ENCODE measurements around the gene APOA5.
"Not testable (repeated sequence)": the region's sequence is repeated elsewhere in the genome, so short reads cannot be mapped to it uniquely, and the experiment has no call there.

The APOA5 gene, protein sequence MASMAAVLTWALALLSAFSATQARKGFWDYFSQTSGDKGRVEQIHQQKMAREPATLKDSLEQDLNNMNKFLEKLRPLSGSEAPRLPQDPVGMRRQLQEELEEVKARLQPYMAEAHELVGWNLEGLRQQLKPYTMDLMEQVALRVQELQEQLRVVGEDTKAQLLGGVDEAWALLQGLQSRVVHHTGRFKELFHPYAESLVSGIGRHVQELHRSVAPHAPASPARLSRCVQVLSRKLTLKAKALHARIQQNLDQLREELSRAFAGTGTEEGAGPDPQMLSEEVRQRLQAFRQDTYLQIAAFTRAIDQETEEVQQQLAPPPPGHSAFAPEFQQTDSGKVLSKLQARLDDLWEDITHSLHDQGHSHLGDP

DNA sequence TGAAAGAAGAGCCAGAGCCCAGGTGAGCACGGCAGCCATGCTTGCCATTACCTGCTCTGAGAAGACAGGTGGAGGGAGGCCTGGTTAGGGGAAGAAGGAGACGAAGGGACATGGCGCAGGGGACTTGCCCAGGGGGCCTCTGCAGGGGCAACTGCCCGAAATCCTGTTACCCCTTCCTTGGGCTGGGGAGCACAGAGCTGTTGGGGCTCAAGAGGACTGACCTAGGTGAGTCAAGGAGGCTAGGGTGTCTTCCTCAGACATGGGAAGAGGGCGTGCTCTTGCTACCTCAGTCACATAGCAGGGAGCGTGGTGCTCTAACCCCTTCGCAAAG lies at the start of gene APOA5:
APOA5 (minus strand) TSS at position 67 of the 331 bp plus-strand sequence; CDS start at position 48, 19 bp downstream.
- DNase-seq, result no peak

DNA sequence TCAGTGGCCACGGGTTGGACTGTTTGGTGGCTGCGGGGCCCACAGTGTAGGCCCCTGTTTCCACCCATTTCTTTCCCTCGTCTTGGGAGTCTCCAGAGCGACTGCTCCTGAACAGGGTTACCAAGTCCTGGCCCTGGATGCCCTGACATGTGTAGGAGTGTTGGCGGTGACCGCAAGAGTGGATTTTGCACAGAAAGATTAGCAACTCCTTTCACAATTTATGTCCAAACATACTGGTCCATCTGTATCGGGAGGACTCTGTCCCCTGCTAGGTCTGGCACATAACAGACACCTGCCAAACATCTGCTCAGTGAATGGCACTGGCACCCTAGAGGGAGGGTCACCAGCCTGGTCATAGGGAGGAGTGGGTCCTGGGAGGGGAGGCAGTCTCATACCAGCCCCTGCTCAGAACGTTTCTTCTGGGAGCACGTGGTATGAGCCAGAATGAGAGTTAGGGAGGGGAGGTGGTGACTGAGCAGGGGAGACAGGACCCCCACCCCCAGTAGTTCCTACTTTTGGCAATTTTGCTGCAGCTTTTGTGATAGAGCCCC lies 49.1 kb upstream of the APOA5 start:
- DNase-seq, result no peak

DNA sequence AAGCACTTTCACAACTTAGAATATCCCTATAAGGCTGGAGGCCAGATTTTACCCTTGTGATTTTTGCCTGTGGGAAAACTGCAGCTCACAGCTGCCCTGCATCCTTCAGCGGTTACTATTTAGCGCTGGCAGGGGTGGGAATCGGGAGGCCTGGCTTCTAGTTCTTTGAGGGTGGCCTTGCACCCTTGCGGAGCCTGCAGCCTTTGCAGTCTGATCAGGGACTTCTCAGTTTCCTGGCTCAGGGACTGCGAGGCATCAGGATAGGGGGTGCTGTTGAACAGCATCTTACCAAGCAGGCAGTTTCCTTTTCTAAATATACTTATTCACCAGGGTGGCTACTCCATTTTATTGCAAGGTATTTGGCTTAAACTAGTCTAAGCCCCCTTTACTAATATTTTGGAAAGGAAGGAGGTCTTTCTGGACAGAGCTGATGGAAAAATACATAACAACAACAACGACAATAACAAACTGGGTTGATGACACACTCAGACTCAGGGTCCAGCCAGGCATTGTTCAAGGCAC lies 48.6 kb upstream of the APOA5 start:
- no peak for DNase-seq

DNA sequence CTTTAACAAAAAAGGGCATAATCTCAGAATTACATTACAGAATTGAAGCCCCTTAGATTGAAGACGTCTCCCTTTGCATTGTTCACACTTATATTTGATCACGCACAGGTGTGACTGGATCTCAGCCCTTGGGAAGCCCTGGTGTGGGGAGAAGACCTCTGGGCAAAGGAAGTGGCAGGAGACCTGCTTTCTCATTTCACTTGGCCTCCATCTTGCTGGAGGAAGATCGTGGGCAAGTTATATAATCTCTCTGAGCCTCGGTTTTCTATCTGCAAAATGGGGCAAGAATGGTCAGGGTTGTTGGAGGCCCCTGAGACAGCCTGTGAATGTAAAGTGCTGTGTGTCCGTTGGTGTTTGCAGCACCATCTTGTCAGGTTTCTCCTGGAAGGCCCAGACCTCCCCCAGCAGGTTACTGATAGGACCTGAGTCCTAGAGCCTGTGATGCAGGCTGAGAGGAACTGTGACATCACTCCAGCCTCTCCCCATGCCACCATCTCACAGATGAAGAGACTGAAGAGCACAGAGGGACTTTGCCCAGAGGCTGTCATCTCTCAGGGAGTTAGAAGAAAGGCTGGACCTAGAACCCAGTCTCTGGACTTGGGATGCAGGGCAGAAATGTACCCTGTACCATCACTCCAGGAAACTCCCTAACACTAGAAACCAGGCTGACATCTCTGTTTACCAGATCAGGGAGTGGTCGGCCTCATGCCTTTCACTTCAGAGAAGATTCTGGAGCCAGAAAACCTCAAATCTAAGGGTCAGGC lies 46.8 kb upstream of the APOA5 start:
- DNase-seq, result no peak

DNA sequence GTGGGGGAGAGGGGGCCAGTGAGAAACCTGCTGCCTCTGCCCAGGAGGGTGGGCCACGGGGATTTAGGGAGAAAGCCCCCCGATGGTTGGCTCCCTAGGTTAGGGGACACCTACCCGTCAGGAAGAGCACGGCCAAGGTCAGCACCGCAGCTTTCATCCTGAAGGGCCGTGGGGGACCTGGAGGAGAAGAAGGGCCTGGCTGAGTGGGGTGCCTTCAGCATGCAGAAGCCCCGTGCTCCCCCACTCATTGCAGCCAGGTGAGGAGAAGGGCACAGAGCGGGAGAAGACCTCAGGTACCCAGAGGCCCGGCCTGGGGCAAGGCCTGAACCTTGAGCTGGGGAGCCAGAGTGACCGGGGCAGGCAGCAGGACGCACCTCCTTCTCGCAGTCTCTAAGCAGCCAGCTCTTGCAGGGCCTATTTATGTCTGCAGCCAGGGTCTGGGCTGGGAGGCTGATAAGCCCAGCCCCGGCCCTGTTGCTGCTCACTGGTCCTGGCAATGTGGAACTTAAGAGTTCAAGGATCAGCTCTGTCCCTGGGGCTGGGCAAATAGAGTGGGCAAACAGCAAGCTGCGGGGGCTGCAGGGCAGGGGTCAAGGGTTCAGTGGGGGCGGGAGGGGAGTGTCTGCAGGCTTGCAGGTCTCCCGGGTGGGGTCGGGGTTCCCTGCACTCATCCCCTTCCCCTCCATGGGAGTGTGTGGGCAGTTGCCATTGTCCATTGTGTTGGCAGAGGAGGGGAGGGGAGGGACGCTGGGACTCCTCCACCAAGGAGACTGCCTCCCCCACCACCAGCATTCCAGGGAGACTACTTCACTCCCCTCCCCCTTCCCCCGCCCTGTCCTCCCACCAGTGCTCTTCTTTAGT lies 45.8 kb upstream of the APOA5 start, which contains the start of gene APOA1:
APOA1 (minus strand) TSS at position 392 of the 861 bp plus-strand sequence; CDS start at position 157, 235 bp downstream.
- no peak for DNase-seq

DNA sequence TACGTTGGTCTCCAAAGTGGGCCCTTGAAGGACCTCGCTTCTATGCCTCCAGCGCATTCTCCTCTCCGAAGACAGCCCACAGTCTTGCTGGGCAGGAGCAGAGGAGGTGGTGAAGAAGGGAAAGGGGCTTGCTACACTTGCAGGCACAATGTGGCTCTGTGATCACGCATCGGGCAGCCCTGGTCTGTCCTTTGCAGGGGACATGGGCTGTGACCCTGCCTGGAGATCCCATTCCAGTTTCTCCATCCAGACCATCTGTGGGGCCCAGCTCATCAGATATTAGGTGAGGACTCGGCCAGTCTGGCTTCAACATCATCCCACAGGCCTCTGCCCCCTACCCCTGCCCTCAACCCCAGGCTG lies 44.9 kb upstream of the APOA5 start:
- DNase-seq, result no peak

DNA sequence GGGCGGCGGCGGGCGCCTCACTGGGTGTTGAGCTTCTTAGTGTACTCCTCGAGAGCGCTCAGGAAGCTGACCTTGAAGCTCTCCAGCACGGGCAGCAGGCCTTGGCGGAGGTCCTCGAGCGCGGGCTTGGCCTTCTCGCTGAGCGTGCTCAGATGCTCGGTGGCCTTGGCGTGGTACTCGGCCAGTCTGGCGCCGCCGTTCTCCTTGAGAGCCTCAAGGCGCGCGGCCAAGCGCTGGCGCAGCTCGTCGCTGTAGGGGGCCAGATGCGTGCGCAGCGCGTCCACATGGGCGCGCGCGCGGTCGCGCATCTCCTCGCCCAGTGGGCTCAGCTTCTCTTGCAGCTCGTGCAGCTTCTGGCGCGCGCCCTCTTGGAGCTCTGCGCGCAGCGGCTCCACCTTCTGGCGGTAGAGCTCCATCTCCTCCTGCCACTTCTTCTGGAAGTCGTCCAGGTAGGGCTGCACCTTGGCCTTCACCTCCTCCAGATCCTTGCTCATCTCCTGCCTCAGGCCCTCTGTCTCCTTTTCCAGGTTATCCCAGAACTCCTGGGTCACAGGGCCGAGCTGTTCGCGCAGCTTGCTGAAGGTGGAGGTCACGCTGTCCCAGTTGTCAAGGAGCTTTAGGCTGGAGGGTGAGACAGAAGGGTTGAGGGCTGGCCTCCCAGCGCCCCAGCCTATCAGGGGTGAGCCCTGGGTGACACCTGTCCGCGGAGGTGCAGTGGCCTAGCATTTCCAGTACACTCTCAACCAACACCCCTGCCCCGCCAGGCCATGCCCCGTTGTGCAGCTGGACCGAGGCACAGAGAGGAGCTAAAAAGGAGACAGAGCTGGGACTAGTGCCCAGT lies 44.3 kb upstream of the APOA5 start:
- peak; percentile 95 for DNase-seq

DNA sequence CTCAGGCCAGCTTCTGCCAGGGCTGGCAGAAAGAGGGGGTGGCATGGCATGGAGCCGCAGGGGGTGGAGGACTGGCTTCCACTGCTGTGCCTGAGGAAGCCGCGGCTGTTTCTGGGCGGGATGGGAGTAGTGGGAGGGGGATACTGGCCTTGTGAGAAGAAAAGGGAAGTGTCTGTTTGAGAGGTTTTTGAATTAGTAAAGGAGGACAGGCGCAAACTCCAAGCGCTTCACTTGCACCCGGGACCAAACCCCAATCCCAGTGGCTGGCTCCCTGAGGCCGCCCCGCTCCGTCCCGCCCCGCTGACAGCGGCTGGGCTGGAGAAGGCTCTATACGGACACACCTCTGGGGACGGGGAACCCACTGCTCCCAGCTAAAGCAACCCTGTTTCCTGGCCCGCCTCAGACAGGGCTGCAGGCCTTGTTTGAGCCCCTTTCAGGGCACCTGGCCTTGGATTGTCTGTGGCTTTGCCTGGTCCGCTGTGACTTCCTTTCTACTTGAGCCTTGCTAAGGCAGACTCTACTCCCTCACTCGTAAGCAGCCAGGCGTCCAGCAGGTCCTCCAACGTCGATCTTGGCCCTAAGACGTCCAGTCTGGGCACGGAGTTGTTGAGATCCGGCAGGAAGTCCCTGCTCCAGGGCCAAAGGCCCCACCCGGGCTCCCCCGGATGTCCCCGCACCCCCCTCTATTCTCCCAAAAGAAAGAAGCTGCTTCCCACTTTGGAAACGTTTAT lies 43.5 kb upstream of the APOA5 start:
- DNase-seq, result no peak

DNA sequence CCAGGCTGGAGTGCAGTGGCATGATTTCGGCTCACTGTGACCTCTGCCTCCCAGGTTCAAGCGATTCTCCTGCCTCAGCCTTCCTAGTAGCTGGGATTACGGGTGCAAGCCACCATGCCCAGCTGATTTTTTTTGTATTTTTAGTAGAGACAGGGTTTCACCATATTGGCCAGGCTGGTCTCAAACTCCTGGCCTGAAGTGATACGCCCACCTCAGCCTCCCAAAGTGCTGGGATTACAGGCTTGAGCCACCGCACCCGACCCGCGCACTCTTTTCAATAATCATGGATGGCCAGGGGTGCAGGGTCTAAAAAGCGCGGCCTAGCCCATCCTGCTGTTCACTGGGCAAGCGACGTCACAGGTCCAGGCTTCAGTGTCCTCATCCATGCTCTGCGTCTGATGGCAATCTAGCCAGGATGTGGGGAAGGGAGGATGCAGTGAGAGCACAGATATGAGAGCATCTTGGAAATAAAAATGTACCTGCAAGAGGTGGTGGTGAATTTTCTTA lies 42.9 kb upstream of the APOA5 start:
- DNase-seq, result not testable (repeated sequence)

DNA sequence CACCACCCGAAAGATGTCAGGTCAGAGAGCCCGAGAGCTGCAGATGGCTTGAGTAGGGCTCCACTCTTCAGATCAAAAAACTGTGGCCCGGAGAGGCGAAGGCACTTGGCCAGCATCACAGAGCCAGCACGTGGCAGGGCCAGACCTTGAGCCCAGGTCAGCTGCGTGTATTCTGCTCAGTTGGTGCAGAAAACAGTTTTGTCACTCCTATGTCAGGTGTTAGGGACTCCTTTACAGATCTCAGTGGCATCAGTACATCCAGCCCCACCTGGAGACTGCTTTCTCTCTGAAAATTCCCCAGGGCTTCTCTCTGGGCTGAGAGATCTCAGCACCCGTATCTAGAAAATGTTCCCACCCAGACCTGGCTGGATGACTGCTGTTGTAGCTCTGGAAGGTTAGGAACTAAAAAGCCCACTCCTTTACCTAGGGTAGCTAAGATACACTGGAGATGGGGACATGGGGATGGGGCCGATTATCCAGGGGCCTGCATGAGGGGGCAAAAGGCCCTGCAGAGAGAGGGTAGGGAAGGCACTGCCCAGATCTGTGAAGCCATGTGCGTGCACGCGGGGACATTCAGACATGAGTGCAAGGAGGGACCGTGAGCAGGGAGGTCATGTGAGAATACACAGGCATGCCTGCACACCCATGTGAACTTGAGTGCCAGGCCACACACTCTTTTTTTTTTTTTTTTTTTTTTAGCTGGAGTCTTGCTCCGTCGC lies 42.3 kb upstream of the APOA5 start:
- DNase-seq, result no peak

DNA sequence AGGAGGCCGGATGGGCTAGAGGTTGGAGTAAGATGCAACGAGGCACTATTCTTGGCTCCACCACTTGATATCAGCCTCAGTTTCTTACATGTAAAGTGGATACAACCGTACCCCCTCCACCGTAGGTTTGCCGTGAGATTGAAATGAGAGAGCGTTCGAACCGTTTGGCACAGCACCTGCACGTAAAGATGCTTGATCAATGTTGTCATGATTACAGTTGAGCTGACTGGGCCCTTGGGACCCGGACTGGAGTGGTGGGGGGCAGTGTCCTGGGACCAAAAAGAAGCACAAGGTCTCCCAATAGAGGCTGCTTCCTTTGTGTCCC lies 41.8 kb upstream of the APOA5 start:
- no peak for DNase-seq

DNA sequence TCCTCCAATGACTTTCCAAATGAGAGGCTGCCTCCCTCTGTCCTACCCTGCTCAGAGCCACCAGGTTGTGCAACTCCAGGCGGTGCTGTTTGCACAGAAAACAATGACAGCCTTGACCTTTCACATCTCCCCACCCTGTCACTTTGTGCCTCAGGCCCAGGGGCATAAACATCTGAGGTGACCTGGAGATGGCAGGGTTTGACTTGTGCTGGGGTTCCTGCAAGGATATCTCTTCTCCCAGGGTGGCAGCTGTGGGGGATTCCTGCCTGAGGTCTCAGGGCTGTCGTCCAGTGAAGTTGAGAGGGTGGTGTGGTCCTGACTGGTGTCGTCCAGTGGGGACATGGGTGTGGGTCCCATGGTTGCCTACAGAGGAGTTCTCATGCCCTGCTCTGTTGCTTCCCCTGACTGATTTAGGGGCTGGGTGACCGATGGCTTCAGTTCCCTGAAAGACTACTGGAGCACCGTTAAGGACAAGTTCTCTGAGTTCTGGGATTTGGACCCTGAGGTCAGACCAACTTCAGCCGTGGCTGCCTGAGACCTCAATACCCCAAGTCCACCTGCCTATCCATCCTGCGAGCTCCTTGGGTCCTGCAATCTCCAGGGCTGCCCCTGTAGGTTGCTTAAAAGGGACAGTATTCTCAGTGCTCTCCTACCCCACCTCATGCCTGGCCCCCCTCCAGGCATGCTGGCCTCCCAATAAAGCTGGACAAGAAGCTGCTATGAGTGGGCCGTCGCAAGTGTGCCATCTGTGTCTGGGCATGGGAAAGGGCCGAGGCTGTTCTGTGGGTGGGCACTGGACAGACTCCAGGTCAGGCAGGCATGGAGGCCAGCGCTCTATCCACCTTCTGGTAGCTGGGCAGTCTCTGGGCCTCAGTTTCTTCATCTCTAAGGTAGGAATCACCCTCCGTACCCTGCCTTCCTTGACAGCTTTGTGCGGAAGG lies 40.9 kb upstream of the APOA5 start:
- DNase-seq, result no peak

DNA sequence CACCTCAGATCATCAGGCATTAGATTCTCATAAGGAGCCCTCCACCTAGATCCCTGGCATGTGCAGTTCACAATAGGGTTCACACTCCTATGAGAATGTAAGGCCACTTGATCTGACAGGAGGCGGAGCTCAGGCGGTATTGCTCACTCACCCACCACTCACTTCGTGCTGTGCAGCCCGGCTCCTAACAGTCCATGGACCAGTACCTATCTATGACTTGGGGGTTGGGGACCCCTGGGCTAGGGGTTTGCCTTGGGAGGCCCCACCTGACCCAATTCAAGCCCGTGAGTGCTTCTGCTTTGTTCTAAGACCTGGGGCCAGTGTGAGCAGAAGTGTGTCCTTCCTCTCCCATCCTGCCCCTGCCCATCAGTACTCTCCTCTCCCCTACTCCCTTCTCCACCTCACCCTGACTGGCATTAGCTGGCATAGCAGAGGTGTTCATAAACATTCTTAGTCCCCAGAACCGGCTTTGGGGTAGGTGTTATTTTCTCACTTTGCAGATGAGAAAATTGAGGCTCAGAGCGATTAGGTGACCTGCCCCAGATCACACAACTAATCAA lies 40.2 kb upstream of the APOA5 start:
- DNase-seq, result no peak

DNA sequence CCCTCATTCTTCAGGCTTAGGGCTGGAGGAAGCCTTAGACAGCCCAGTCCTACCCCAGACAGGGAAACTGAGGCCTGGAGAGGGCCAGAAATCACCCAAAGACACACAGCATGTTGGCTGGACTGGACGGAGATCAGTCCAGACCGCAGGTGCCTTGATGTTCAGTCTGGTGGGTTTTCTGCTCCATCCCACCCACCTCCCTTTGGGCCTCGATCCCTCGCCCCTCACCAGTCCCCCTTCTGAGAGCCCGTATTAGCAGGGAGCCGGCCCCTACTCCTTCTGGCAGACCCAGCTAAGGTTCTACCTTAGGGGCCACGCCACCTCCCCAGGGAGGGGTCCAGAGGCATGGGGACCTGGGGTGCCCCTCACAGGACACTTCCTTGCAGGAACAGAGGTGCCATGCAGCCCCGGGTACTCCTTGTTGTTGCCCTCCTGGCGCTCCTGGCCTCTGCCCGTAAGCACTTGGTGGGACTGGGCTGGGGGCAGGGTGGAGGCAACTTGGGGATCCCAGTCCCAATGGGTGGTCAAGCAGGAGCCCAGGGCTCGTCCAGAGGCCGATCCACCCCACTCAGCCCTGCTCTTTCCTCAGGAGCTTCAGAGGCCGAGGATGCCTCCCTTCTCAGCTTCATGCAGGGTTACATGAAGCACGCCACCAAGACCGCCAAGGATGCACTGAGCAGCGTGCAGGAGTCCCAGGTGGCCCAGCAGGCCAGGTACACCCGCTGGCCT lies 38.7 kb upstream of the APOA5 start:
- DNase-seq, result no peak

DNA sequence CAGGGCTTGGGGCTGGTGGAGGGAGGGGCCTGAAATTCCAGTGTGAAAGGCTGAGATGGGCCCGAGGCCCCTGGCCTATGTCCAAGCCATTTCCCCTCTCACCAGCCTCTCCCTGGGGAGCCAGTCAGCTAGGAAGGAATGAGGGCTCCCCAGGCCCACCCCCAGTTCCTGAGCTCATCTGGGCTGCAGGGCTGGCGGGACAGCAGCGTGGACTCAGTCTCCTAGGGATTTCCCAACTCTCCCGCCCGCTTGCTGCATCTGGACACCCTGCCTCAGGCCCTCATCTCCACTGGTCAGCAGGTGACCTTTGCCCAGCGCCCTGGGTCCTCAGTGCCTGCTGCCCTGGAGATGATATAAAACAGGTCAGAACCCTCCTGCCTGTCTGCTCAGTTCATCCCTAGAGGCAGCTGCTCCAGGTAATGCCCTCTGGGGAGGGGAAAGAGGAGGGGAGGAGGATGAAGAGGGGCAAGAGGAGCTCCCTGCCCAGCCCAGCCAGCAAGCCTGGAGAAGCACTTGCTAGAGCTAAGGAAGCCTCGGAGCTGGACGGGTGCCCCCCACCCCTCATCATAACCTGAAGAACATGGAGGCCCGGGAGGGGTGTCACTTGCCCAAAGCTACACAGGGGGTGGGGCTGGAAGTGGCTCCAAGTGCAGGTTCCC lies 38.0 kb upstream of the APOA5 start, which contains the start of gene APOC3:
APOC3 (plus strand) TSS at position 383 of the 659 bp plus-strand sequence. CDS start 676 bp downstream, outside the sequence.
- no peak for DNase-seq

DNA sequence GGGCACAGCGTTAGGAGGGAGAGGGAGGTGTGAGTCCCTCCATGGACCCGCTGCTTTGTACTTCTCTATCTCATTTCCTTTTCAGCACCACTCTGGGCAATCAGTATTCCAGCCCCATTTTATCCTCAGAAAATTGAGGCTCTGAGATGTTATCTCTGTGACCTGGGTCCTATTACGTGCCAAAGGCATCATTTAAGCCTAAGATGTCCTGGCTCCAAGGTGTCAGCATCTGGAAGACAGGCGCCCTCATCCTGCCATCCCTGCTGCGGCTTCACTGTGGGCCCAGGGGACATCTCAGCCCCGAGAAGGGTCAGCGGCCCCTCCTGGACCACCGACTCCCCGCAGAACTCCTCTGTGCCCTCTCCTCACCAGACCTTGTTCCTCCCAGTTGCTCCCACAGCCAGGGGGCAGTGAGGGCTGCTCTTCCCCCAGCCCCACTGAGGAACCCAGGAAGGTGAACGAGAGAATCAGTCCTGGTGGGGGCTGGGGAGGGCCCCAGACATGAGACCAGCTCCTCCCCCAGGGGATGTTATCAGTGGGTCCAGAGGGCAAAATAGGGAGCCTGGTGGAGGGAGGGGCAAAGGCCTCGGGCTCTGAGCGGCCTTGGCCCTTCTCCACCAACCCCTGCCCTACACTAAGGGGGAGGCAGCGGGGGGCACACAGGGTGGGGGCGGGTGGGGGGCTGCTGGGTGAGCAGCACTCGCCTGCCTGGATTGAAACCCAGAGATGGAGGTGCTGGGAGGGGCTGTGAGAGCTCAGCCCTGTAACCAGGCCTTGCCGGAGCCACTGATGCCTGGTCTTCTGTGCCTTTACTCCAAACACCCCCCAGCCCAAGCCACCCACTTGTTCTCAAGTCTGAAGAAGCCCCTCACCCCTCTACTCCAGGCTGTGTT lies 37.2 kb upstream of the APOA5 start:
- no peak for DNase-seq

All from COR-L47 (cell line).